HL-60/S4 treated with phorbol 12-myristate 13-acetate at 8.2 ng/mL for 4 days and 3 days (cell line): ENCODE measurements around the gene GAB2.

ENCODE experiments used
- in situ Hi-C: fragments of 300-500 bp; cut with MboI; formaldehyde crosslinking; loops from 2 replicates; pipeline ENCODE4 v1.15.0; 2022; ENCODE audit warnings: low sequenced_read_pairs

Gene GAB2

DNA sequence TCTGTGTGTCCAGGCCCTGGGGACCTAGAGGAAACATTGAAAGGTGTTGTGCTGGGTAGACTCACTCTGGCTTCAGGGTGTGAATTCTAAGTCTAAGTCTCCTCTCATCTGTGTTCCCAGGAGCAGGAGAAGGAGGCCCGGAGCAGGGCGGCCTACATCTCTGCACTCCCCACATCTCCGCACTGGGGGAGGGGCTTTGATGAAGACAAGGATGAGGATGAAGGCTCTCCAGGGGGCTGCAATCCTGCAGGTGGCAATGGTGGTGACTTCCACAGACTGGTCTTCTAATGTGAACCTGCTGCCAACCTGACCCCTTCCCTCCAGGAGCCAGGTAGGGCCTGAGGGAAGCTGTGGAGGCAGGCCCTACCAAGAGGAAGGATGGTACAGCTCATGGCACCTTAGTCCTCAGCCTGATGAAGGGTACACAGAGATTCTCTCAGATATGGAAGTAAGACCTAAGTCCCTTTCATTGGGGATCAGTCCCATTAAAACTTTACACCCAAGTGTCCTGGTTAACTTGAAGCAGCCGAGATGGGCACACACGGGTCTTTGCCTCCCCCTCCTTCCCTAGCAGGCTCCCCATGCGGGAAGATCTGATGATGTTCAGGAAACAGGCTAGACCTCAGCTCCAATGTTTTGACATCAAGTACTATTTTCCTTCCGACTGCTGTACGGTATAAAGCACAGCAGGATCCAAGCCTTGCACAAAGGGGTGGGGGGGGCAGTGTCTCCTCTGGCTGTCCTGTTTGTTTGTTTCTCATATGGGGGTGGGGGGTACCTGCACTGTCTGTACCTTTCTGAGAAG is 203.9 kb downstream of the GAB2 start:
- in situ Hi-C loops = no loop called here

- in situ Hi-C loops = no loop called here
Measured at GRCh38 chr11:78212586-78213371, 204.8 kb downstream of the GAB2 start.

DNA sequence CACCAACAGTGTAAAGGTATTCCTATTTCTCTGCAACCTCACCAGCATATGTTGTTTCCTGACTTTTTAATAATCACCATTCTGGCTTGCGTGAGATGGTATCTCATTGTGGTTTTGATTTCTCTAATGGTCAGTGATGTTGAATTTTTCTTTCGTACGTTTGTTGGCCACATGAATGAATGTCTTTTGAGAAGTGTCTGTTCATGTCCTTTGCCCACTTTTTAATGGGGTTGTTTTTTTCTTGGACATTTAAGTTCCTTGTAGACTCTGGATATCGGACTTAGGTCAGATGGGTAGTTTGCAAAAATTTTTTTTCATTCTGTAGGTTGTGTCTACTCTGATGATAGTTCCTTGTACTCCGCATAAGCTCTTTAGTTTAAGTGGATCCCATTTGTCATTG is 206.1 kb downstream of the GAB2 start:
- in situ Hi-C loops = no loop called here

- in situ Hi-C loops = no loop called here
Measured at GRCh38 chr11:78210000-78210608, 207.5 kb downstream of the GAB2 start.

DNA sequence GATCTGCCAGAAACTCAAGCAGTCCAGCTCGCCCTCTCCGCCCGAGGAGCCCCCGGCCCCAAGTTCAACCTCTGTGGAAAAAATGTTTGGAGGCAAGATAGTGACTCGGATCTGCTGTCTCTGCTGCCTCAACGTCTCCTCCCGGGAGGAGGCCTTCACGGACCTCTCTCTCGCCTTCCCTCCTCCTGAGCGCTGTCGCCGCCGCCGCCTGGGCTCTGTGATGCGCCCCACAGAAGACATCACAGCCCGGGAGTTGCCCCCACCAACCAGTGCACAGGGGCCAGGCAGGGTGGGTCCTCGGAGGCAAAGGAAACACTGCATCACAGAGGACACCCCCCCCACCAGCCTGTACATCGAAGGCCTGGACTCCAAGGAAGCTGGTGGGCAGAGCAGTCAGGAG is 208.1 kb downstream of the GAB2 start:
- in situ Hi-C loops = no loop called here

DNA sequence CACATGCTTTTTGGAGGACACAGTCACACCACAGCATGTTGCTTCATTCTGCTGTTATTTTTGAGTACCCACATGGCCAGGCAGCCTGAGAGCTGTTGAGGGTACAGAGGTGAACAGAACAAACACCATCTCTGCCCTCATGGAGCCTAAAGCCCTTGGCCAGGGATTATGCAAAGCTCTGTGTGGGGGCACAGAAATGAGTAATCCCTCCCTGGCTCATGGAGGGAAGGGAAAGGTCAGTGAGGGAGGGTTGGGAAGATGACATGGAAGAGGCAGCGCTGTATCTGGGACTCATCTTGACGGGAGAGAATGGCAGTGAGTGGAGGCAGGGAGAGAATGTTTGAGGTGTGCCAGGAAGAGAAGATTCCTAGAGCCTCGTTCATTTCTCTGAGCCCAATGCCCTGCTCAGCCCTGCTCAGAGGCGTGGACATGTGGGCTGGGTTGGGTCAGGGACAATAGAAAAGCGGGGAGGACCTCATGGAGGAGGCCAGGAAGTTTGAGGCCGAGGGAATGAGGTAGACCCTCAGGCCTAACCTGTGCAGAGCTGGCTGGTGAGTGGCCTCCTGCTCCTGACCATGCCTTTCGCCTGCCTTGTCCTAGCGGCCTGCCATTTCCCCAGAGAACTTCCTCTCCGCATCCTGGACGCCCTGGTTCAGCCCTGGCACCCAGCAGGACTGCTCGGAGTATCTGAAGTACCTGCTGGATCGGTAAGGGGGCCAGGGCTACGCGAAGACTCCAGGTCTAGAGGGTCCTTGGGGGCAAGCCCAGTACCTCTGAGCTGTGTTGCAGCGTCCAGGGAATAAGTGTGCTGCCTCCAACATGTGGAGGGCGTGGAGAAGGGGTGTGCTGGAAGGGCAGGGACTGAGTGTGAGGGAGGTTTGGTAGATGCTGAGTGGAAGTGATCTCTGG is 209.1 kb downstream of the GAB2 start:
- in situ Hi-C loops = no loop called here

DNA sequence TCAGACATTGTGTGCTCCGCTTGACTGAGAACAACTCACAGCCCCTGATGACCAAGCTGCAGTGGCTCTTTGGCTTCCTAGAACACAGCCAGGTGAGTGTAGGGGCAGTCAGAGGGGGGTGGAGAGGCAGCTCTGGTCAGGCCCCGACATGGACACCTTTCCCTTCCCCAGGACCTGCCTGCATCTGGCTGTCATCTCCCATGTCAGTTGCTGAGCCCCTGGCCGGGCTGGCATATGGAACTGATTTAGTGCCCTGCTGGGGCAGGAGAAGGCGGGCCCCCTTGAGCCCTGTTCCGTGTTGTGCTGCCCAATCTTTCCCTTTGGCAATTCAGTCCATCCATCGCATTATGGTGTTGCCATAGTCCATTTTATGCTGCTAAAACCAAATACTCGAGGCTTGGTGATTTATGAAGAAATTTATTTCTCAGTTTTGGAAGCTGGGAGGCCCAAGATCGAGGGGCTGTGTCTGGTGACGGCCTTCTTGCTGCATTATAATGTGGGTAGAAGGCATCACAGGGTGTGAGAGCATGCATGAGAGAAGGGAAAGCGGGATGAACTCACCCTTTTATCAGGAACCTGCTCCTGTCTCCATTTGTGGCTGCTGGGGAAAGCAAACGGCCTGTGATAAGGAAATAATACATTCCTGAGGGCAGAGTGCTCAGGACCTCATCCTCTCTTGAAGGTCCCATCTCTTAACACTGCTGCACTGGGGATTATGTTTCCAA is 209.9 kb downstream of the GAB2 start:
- in situ Hi-C loops = no loop called here

GRCh38 chr11:78205691-78206090 is 211.9 kb downstream of the GAB2 start:
- in situ Hi-C loops = no loop called here

GRCh38 chr11:78205256-78205655 is 212.4 kb downstream of the GAB2 start:
- in situ Hi-C loops = no loop called here

- in situ Hi-C loops = no loop called here
Measured at GRCh38 chr11:78203184-78203583, 214.4 kb downstream of the GAB2 start.

GRCh38 chr11:78202733-78203167 is 214.9 kb downstream of the GAB2 start:
- in situ Hi-C loops = no loop called here

DNA sequence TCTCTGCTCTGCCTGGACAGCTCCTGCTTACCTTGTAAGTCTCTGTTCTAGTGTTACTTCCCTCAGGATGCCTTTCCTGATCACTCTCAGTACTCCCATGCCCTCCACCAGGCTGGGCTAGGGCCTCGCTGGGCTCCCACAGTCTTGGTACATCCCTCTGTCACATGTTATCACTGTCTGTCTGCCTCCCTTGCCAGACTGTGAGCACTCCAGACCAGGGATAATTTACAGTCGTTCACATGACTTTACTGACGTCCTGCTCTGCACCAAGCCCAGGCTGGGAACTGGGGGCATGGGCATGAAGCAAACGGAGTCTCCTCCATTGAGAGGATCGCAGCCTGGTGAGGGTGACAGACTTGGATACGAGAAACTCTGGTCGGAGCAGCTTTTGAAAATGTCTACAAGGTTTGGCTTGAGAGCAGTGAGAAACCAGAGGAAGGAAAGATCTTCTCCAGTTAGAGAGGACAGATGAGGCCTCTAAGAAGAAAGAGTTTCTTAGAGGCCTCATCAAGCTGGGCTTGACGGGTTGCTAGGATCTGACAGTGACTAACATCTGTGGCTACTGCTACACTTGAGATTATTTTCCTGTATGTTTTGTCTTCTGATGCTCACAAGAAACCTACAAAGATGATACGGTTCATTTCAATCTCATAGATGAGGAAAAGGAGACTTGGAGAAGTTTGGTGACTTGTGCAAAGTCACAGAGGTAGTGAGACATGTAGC is 216.4 kb downstream of the GAB2 start:
- in situ Hi-C loops = no loop called here

- in situ Hi-C loops = no loop called here
Measured at GRCh38 chr11:78200553-78200952, 217.1 kb downstream of the GAB2 start.

- in situ Hi-C loops = no loop called here
Measured at GRCh38 chr11:78200061-78200460, 217.6 kb downstream of the GAB2 start.

DNA sequence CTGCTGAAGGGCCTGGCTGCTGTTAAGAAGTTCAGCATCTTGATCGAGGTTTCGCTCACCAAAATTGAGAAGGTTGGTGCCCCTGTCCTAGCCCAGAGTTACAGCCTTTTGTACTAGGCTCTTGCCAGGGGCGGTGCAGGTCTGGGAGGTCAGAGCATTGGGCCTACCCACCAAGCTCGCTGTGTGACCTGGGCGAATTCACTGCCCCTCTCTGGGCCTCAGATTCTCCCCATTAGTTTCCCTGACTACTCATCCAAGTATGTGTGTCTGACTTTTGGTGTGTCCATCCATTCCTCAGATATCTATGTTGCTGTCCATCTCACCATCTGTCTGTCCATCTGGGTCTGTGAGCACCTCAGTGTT is 218.0 kb downstream of the GAB2 start:
- in situ Hi-C loops = no loop called here

GRCh38 chr11:78199015-78199652 is 218.5 kb downstream of the GAB2 start:
- in situ Hi-C loops = no loop called here

GRCh38 chr11:78197816-78198215 is 219.8 kb downstream of the GAB2 start:
- in situ Hi-C loops = no loop called here

- in situ Hi-C loops = no loop called here
Measured at GRCh38 chr11:78196661-78197091, 220.9 kb downstream of the GAB2 start.
